Breast epithelium (tissue), 3 donors: Measurements from ENCODE around the gene INSM1.

Experiments
- POLR2A ChIP-seq: fragments of 450-650 bp; IDR thresholded peaks from one replicate; pipeline ENCODE4 v1.6.1; 2016; ENCODE audit warnings: antibody characterized with exemption, mild to moderate bottlenecking, moderate library complexity
- POLR2AphosphoS5 ChIP-seq, 3 donors: sonication (generic); formaldehyde crosslinking; IDR thresholded peaks; one replicate each; pipeline ENCODE4 v1.6.1; 2017; ENCODE audit warnings: antibody characterized with exemption in 3 of 3
- TF ChIP-seq, protein P1 (sequence below), 3 donors: fragments of 450-650 bp; IDR thresholded peaks; one replicate each; pipeline ENCODE4 v1.5.1; 2016 to 2017; ENCODE audit warnings: antibody characterized with exemption in 3 of 3, mild to moderate bottlenecking in 3 of 3, moderate library complexity in 3 of 3

DNA sequence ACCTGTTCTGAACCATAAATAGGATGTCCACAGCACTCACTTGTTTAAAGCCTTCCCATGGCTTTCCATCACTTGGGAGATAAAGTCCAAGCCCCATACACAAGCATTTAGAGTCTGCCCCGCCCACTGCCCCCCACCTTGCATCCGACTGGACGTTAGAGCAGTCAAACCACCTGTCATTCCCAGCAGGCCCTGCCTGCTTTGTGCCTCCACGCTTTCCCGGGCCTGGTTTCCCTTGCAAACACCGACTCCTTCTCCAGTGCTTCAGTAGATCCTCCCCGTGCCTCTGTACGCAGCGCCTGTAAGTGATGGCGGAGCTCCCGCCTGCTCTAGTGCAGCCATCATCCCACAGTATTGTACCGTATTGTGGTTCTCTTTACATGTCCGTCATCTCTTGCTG, 38.3 kb upstream of the INSM1 start:
- TF ChIP-seq, protein P1, sequence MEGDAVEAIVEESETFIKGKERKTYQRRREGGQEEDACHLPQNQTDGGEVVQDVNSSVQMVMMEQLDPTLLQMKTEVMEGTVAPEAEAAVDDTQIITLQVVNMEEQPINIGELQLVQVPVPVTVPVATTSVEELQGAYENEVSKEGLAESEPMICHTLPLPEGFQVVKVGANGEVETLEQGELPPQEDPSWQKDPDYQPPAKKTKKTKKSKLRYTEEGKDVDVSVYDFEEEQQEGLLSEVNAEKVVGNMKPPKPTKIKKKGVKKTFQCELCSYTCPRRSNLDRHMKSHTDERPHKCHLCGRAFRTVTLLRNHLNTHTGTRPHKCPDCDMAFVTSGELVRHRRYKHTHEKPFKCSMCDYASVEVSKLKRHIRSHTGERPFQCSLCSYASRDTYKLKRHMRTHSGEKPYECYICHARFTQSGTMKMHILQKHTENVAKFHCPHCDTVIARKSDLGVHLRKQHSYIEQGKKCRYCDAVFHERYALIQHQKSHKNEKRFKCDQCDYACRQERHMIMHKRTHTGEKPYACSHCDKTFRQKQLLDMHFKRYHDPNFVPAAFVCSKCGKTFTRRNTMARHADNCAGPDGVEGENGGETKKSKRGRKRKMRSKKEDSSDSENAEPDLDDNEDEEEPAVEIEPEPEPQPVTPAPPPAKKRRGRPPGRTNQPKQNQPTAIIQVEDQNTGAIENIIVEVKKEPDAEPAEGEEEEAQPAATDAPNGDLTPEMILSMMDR (IDR thresholded peaks at IDR 0.05), result no peak
- TF ChIP-seq POLR2A (no peak), POLR2AphosphoS5 (IDR thresholded peaks at IDR 0.05) (no peak)
